ENCODE data around the gene FHAD1. TPM values are rescaled to one million over a fixed set of nuclear protein-coding genes. Genes with fewer than 3 reads are reported as not detected.

The FHAD1 gene
- total RNA-seq, 6 experiments from 2014 or later = 0.06 to 0.53 (median 0.12) TPM; not detected in 3

DNA sequence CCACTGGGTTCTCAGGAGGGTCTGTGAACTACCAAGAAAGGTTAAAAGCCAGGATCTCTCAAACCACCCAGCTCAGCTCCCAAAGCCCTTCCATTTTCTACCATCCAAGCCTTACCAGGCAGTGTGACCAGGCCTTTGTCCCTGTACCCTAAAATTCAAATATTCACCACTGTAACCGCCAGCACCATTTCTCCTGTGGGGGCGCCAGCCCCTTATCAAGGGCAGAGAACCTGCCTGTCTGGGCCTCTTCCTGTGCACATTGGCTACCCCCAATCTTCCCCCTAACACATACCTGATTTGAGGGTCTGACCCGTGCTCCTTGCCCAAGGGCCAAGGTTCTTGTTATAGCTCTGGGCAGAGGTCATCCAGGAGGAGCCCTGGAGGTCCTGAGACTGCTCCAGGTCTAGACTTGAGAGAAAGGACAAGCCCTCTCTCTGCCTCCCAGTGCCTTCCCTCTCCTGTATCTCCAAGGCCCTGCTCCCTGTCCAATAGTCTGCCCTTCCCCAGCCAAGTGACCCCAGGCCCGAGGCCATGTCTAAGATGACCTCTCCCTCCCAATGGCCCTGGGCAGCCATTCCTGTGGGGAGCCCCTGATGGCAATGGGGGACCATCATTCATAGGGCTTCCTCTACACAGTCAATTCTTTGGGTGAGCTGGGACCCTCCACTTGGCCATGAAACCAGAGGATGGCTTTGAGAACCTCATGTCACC, 78.5 kb downstream of the FHAD1 start:
- TF ChIP-seq, protein P1, sequence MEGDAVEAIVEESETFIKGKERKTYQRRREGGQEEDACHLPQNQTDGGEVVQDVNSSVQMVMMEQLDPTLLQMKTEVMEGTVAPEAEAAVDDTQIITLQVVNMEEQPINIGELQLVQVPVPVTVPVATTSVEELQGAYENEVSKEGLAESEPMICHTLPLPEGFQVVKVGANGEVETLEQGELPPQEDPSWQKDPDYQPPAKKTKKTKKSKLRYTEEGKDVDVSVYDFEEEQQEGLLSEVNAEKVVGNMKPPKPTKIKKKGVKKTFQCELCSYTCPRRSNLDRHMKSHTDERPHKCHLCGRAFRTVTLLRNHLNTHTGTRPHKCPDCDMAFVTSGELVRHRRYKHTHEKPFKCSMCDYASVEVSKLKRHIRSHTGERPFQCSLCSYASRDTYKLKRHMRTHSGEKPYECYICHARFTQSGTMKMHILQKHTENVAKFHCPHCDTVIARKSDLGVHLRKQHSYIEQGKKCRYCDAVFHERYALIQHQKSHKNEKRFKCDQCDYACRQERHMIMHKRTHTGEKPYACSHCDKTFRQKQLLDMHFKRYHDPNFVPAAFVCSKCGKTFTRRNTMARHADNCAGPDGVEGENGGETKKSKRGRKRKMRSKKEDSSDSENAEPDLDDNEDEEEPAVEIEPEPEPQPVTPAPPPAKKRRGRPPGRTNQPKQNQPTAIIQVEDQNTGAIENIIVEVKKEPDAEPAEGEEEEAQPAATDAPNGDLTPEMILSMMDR (IDR thresholded peaks at IDR 0.05) = no peak
- TF ChIP-seq POLR2A (IDR thresholded peaks at IDR 0.05) = no peak
- no peak for DNase-seq
- no peaks in the 10 kb centered on the region for H3K27me3 ChIP-seq

DNA sequence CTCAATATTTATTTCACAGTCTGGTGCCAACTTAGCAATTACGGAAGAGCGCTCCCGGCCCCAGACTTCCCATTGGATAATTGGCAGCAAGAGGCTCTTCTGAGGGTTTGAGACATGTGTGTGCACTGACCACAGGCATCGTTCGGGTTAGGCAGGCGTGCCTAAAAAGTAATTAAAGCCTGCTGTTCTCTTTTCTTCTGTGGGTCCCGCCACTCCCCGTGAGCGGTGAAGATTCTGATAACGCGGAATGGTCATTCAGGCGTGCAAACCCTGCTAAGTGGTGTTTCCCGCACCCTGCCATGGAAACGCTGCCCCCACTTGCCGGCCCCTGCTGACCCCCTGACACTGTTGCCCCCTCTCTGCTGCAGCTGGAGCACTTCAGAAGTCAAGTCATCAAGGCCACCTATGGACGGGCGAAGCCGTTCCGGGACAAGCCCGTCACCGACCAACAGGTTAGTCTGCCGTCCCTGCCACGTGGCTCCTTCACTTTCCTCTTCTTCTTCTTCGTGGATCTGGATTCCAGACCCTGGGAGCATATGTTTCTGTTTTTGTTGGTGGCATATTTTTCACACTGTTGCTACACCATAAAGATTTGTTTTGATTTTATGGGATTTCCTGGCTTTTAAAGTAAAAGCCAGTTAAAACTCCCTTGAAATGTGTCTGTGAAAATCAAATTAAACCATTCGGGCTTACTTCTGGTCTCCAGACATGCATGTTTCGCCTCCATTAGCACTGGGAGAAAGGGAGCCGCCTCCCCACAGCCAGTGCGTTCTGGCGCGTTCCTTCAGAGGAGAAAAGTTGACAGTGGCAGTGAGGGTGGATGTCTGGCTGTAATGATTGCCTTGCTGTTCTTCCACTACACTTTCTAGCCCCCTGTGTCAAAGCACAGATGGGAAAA, 79.9 kb downstream of the FHAD1 start:
- peaks cover 0 to 16% (median 7%) of the 10 kb centered on the region in 4 donors for H3K4me1 ChIP-seq
- 85% methylated on average over 18 of the region's 30 CpGs for WGBS (ENCODE audit: insufficient coverage, low coverage, low lambda C conversion rate, missing lambda C conversion rate)
- H3K27me3 ChIP-seq = no peaks in the 10 kb centered on the region
- no peaks in the 10 kb centered on the region for H3K36me3 ChIP-seq
- H3K4me3 ChIP-seq = no peak overlapping the region
- H3K9me3 ChIP-seq = no peaks in the 10 kb centered on the region
- intact Hi-C loops (cut with DNase I) = loop anchor here in 1 of 2 donors (5.0 kb wide), 1 partner anchor 105 kb away; no protein-coding TSS in a partner anchor
- no peak overlapping the region for H3K27ac ChIP-seq
- DNase-seq = no peak
- TF ChIP-seq, protein P1 (IDR thresholded peaks at IDR 0.05) = no peak
- TF ChIP-seq POLR2A (IDR thresholded peaks at IDR 0.05) = no peak
- ATAC-seq = no peak

More for the DNA sequence above, 78.5 kb downstream of the FHAD1 start:
- intact Hi-C loops (cut with DNase I) = loop anchor here in 1 of 2 donors (5.0 kb wide), 1 partner anchor 107 kb away; no protein-coding TSS in a partner anchor
- 100% methylated on average over 2 of the region's 4 CpGs for WGBS (ENCODE audit: insufficient coverage, low coverage, low lambda C conversion rate, missing lambda C conversion rate)
- Histone ChIP-seq H3K36me3 (no peaks in the 10 kb centered on the region), H3K27ac (no peak overlapping the region), H3K4me3 (no peak overlapping the region), H3K4me1 (peaks cover 0 to 16% (median 7%) of the 10 kb centered on the region in 4 donors), H3K9me3 (no peaks in the 10 kb centered on the region)
- ATAC-seq = no peak

DNA sequence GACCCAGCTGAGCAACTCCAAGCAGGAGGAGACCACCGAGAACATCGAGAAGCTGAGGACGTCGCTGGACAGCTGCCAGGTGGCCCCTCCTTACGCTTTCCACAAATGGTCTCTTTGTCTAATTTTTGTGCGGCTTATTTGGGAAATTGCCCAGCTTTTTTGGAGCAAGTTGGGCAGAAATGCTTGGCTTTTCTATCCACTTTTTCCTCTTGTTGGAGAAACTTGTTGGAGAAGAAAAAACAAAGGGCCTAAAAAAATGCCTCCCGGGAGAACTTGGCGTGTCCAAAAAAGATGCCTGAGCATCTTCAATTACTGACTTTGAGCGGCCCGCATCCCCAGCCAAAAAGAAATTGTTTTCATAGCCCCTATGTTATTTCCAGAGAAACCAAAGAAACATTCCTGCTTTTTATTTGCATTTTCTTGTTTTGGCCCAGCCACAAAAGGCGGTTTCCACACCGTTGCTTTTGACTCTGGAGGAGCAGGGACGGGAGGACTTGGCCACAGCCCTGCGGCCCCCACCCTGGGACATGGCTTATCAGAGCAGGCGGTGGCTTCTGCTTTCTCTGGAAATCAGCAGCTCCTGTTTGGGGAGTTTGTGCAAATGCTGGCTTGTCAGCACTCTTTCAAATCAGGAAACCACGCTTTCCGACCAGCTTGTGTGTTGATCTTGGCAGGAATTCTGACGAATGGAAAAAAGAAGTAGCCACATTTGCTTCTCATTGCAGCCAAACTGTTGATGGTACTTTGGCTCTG, 81.5 kb downstream of the FHAD1 start:
- Histone ChIP-seq H3K27ac (peak overlapping the region in 2 of 3 donors; percentile 15 to 49), H3K4me3 (no peak overlapping the region), H3K36me3 (no peaks in the 10 kb centered on the region), H3K4me1 (peaks cover 0 to 13% (median 6%) of the 10 kb centered on the region in 4 donors), H3K9me3 (no peaks in the 10 kb centered on the region), H3K27me3 (no peaks in the 10 kb centered on the region)
- ATAC-seq (peak; percentile 81 to 94 (median 89)), DNase-seq (peak; percentile 67 to 81 (median 76))
- 15% methylated on average over 17 of the region's 18 CpGs for WGBS (ENCODE audit: insufficient coverage, low coverage, low lambda C conversion rate, missing lambda C conversion rate)
- intact Hi-C loops (cut with DNase I) = loop anchor here in 1 of 2 donors (5.0 kb wide), 1 partner anchor 104 kb away; no protein-coding TSS in a partner anchor
- no peak for TF ChIP-seq POLR2A (IDR thresholded peaks at IDR 0.05)
- TF ChIP-seq, protein P1 (IDR thresholded peaks at IDR 0.05) = no peak

All from right lobe of liver (tissue), 6 donors.